ENCODE measurements around the gene TMEM60.
A peak's percentile ranks its signal among the peaks of the same experiment; 100 is the strongest.
"Not testable (repeated sequence)": the region's sequence is repeated elsewhere in the genome, so short reads cannot be mapped to it uniquely, and the experiment has no call there.

Gene TMEM60

DNA sequence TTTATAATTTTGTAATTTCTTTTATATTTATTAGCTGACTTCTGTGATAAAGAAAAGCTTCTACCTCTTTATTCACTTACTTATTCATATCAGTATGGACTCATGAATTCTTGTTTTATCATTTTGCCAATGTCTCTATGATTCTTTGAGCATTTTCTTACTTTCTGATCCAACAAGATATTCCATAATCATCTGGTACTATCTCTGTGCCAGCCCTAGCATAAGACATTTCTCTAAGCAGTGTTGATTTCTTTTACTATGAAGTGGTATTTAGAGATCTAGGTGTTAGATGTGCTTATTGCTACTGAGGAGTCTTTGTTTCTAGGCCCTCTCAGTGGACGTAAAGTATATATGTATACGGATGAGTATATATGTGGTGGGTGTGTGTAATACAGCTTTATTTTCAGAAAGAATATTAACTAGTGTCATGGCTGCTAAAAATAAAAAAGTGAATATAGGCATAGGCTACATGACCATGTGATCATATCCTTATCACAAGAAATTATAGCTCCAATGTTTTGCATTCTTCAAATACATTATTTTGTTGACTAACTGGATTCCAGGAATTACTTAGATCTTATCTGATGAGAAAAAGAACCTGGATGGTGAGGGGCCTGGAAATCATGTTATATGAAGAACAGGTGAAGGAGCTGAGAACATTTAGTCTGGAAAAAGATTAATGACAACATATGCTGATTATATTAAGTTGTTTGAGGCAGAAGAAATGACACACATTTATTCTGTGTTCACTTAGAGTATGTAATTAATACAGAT is 13.5 kb upstream of the TMEM60 start:
- no peak for DNase-seq (ENCODE audit: low read depth in 2 of 2)

DNA sequence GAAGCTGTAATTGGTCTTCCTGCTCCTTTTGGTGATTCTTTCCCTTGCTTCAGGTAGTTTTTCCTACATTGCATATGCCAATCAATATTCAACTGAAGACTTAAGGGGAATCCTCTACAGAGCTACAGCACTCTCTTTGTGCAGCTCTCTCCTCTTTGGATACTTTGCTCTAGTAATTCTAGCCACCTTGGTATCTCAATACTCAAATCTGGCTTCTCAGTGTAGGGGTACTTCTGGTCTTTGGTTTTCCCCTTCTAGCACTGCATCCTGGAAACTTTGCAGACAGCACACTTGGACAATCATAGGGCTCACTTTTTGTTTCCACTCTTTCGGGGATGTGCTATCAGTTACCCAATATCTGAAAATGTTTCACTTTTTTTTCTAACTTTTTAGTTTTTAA is 10.3 kb upstream of the TMEM60 start:
- DNase-seq (ENCODE audit: low read depth in 2 of 2) = no peak

DNA sequence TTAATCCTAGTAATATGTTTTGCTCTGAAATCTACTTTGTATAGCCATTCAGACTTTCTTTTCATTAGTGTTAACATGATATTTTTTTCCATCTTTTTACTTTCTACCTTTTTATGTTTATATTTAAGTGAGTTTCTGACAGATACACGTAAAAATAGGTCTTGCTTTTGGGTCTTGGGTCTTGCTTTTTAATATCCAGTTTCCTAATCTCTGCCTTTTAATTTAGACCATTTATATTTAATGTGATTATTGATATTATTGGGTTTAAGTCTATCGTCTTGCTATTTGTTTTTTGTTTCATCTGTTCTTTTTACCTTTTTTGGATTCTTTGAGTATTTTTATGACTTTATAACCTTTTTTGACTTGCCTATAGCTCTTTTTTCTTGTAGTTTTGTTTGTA is 8.2 kb upstream of the TMEM60 start:
- no peak for DNase-seq (ENCODE audit: low read depth in 2 of 2)

DNA sequence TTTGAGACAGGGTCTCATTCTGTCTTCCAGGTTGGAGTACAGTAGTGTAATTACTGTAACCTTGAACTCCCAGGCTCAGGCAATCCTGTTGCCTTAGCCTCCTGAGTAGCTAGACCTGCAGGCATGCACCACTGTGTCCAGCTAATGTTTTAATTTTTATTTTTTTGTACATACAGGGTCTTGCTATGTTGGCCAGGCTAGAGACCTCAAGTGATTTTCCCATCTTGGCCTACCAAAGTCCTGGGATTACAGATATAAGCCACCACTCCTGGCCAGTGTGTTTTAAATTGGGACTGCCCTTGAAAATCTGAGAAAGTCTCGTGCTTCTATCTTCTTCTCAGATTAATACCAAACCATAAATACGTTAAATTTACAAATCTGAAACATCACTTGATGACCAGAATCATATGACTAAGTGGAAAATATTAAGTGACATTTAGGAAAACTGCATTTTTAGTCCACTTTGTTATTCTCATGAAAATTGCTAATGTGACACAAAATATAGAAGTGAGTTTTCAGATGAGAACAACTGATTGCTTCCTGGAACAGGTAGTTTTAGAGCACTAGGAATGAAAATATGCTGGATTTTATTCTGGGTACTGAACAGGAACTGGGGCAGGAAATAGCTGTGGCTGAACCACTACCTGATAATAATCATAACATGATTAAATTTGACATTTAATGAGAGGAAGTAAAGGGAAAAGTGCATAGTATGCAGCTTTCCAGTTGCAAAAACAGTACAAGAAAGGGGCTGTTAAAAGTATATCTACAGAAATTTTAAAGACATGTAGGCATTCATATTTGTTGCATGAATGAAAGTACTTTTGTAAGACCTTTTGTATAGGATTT is 4.5 kb upstream of the TMEM60 start:
- DNase-seq (ENCODE audit: low read depth in 2 of 2) = no peak

DNA sequence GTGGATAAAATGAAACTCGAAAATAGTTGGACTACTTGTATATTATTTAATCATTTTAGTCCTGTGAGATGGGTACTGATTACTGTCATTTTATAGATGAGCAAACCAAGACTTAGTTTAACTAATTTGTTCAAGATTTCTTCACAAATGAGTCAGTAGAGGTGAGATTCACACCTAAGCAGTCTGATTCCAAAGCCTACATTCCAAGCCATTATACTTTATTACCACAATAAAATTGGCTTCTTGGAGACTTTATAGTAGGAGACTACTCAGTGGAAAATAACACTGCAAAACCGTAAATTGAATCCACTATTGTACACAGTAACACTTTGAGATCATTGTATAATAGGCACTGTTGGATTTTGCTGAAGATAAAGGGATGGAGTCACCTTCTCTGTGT is 2.5 kb upstream of the TMEM60 start:
- DNase-seq (ENCODE audit: low read depth in 2 of 2) = no peak

DNA sequence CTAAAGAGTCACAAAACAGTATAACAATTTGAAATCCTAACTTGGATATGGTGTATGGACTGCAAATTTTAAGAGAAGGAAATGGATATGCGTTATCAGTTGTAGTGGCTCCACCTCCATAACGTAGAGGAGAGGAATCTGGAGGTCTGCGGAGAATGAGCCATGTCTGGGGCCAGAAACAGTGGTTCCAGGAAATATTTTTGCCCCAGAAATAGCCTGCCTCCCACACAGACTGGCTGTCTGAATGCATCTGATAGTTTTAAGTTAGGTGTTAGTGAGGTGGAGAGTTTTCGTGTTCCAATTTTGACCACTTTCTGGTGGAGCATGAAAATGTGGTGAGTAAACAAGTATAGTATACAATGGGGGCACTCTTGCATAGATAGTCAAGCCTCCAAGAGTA is 1.9 kb upstream of the TMEM60 start:
- no peak for DNase-seq (ENCODE audit: low read depth in 2 of 2)

DNA sequence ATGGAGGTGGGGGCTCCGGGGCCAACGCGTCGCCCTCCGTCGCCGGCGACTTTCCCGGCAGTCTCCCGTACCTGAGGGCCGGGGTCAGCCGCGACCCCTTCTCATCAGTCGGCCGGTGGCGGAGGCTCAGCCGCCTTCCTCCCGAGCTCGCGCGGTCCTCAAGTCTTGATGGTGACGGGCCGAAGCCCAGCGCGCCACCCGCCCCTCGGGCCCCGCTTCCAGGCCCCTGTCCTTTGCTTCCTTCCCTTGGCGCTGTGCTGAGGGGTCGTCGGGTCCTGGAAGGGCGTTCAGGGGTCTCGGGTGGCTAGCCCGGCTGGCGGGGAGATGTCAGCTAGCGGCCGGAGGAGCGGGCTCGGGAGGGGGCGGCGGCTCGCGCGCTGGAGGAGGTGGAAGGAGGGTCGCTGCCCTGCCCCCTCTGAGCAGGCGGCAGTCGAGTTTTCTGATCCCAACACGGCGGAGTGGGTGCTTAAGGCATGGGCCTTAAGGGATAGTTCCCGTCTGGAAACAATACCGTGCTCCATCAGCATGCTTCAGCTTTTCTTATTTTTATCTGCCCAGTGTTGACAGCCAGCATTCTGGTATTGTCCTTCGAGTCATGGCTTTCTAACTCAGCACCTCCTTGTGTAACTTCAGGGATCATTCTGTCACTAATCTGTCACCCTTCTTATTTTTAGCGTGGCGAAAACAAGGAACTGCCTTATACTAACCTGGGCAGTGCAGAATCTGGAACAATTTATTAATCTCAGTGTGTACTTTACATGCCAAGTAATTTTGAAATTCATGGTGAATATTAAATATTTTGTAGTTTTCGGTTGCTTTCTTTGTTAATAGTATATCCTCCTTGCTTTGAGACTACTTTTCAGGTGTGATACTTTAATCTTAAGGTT is 1.1 kb upstream of the TMEM60 start:
- peak in 1 of 2 donors; percentile 15 for DNase-seq (ENCODE audit: low read depth in 2 of 2)

DNA sequence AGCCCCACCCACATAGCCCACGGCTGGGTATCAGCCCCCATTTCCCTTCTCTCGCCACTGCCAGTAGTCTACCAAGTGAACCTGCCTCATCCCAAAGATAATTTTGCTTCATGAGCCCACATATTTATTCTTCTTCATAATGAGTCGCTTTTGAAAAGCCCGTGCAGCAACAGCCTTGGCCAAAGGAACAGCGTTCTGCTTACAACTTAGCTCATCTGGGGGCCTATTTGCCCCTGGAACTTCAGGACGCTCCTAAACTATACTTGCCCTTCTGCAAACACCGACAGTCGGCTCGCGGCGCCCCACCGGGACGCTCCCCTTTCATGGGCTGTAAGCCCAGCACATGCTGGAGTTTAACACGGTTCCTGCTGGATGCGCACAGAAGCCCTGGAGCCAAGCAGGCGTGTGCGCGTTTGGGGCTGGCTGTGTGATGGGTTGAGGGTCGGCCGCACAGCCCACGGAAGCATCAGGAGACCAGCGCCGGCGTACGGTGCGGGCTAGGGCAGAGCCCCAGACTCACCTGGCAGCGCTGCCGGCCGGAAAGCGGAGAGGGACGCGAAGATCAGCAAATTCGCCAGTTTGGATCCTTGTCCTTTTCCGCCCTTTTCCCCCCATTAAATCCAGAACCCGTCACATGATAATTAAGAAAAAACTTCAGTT is 370 bp downstream of the TMEM60 start:
- DNase-seq (ENCODE audit: low read depth in 2 of 2) = no peak

DNA sequence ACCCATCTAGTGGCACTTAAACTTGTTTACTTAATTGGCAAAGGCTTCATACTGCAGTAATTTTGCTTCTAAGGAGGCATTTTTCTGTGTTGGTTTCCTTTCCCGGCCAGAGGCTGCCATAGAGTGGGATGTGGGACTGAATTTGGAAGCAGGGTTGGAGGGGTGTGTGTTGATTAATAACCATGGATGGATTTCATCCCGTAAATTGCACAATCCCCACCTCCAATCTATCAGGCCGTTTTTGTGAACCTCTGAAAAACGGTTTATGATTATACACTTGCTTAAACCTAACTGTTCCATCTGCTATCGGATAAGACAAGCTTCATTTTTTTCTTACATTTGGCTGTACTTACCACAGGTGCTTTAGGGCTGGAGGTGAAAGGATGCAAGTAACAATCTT is 1.3 kb downstream of the TMEM60 start:
- no peak for DNase-seq (ENCODE audit: low read depth in 2 of 2)

DNA sequence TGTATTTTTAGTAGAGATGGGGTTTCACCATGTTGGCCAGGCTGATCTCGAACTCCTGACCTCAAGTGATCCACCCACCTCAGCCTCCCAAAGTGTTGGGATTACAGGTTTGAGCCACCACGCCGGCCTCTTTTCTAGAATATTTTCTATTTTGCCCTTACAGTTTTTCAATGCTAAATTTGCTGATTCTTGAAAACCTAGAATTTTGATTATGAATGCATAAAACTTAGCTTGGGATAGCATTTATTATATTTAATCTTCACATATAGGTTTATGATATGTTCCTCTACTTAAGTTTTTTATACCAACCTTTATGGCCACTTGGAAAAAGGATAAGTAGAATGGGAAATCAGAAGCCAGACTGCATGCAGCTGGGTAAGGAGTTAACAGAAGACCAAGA is 2.1 kb downstream of the TMEM60 start:
- no peak for DNase-seq (ENCODE audit: low read depth in 2 of 2)

DNA sequence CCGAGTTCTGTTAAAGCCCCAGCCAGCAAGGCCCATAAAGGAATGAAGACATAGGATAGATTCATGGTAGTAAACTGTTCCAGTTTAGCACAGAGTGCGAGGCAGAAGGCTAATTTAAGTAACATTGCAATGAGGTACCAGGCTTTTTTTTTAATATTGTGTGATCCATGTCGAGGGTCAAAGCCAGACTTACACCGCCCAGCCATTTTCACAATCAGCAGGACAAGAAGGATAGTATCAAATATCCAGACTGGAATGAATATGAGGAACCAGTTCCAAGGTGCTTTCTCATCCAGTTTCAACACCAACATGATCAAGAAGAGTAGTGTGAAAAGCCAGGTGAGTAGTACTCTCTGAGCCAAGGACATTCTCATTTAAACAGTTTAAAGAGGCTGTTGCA is 4.2 kb downstream of the TMEM60 start:
- DNase-seq (ENCODE audit: low read depth in 2 of 2) = no peak

DNA sequence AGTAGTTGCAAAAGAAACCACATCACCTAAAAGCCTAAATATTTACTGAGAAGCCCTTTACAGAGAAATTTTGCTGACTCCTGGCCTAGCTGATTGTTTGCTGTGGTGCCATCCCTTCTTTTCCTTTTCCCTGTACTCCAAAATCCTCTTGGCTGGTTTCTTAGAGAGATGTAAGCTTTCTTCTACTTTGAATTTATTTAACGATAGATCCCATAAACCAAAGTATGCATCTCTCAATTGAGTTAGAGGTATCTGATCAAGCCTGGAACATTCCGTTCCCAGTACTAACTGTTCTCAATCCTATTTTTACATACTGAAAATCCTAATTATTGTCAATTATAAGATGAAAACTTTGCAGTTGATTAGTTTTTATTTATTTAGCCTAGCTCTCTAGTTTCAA is 6.3 kb downstream of the TMEM60 start:
- no peak for DNase-seq (ENCODE audit: low read depth in 2 of 2)

DNA sequence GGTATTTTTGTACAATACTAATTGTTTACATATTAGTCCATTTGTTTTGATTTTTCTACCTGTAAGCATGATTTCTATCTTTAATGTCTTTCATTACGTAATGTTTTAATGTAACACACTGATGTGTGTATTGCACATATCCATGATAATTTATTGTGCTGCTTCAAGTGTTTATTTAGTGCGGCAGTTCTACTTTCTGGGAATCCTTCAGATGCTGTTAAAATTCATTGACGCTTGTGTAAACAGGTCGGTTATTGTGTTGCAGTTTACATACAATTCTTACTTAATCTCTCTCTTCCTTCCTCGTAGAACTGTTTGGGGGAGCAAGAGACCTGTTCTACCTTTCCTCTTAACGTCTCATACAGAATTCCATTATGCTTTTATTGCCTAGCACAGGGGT is 6.9 kb downstream of the TMEM60 start:
- no peak for DNase-seq (ENCODE audit: low read depth in 2 of 2)

DNA sequence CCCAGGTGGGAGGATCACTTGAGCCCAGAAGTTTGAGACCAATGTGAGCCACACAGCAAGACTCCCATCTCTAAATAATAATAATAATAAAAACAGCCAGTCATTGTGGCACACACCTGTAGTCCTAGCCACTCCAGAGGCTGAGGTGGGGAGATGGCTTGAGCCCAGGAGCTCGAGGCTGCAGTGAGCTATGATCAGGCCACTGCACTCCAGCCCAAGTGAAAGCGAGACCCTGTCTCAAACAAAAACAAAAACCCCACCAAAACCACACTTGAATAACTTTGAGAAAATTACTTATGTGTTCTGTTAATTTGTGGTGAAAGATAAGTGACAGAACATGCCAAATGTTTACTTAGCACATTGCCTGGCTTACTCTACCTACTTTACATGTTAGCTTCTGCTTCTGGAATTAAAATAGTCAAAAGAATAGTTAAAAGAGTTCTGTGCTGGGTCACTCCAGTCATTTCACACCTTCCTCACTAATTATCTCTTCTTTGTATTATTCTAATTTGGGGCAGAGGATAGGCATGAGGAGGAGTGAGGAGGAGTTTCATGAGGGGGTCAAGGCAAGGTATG is 9.8 kb downstream of the TMEM60 start:
- DNase-seq (ENCODE audit: low read depth in 2 of 2) = no peak

DNA sequence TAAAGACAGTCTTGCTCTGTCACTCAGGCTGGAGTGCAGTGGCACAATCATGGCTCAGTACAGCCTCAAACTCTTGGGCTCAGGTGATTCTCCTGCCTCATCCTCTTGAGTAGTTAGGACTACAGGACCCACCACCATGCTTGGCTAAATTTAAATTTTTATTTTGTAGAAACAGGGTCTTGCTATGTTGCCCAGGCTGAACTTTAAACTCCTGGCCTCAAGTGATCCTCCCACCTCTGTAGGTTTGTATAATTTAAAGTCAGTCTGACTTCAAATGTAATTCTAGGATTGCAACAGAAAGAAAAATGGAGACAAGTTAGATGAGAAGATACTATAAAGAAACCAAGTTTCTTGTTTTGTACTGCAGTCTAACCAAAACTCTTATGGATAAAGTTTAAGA is 11.5 kb downstream of the TMEM60 start:
- no peak for DNase-seq (ENCODE audit: low read depth in 2 of 2)

DNA sequence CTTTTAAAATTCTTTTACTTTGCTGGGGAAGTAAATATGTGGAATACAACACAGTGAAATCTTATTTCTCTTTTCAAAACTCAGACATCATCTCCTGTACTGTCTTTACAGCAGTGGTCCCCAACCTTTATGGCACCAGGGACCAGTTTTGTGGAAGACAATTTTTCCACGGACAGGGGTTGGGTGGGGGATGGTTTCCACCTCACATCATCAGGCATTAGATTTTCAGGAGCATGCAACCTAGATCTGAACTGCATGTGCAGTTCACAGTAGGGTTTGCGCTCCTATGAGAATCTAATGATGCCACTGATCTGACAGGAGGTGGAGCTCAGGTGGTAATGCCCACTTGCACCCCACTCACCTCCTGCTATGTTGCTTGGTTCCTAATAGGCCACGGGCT is 12.2 kb downstream of the TMEM60 start:
- DNase-seq (ENCODE audit: low read depth in 2 of 2) = no peak

DNA sequence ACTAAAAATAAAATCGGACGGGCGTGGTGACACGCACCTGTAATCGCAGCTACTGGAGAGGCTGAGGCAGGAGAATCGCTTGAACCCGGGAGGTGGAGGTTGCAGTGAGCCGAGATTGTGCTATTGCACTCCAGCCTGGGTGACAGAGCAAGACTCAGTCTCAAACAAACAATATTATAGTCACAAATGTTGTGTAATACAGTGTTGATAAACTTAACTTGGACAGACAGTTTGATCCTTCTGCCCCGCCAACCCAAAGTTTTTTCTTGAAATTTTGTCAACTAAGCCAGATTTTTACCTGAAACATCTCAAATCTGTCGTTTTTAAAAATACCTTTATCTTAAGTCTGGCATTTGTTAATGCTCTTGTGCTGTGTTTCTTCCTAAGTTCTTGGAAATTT is 13.8 kb downstream of the TMEM60 start:
- DNase-seq (ENCODE audit: low read depth in 2 of 2) = not testable (repeated sequence)

DNA sequence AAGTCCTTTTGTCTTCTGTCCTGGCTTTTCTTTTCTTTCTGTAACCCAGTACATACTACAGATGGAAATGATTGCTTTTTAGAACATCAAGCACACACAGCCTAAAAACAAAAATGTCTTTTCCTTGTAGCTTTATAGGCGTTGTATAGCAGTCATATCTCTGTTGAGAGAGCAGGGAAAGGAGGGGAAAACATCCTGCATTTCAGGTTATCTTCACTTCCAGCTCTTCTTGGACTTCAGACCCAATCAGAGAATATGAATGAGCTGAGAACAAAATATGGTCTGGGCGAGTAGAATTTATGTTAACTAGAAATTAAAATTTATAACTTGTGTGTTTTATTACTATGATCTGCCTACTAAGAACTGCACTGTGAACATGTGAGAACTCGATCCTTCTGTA is 14.7 kb downstream of the TMEM60 start:
- DNase-seq (ENCODE audit: low read depth in 2 of 2) = no peak

DNA sequence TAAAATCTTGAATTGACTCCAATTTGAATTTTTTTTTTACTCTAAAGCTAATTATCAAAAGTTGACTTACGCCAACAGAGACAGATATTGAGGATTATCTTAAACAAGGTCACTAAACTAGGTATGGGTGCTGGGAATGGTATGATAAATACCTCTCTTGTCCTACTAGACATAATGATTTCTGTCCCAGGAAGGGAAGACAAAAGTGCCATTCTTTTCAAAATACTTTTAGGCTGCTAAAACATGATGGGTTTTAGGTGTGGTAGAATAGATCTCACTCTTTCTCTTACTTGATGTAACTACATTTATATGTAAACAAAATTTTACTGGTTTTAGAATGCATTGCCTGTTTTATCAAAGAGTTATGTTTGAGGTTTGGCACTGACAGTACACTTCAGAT is 15.1 kb downstream of the TMEM60 start:
- no peak for DNase-seq (ENCODE audit: low read depth in 2 of 2)

DNA sequence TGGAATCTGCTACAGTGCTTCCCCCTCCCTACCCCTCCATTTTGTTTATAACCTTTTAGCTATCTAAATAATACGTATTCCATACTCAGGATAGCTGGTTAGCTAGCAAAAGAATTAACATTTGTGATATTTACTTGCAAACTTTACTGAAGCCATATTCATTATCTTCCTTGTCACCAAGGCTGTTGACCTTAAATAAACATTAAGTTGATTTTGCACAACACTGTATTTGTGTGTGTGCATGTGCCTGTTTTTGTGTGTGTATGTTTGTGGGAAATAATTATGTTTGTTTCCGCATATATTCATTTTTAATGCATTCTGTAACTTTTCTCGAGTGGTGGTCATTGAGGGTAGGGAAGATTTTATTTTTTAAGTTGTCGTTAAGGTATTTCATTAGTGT is 15.9 kb downstream of the TMEM60 start:
- DNase-seq (ENCODE audit: low read depth in 2 of 2) = no peak

DNA sequence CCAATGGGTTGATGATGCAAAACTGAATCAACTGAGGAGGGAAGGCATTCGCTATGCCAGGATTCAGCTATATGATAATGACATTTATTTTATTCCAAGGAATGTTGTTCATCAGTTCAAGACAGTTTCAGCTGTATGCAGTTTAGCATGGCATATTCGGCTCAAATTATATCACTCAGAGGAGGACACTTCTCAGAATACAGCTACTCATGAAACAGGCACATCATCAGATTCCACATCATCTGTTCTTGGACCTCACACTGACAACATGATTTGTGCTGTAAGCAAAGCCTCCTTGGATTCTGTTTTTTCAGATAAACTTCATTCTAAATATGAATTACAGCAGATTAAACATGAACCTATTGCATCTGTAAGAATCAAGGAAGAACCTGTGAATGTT is 19.7 kb downstream of the TMEM60 start:
- no peak for DNase-seq (ENCODE audit: low read depth in 2 of 2)
